GM12891 (cell line): ENCODE measurements around the gene GFOD1.

Experiments used
- POLR2A ChIP-seq: IDR thresholded peaks from 2 replicates; pipeline ENCODE4 v1.6.1; 2011; ENCODE audit warnings: low read depth, low read length, control low read depth
- POLR2AphosphoS5 ChIP-seq: IDR thresholded peaks from 2 replicates; pipeline ENCODE4 v1.6.1; 2011; ENCODE audit warnings: low read depth, low read length, control low read depth

GRCh38 chr6:13342414-13343019 is 144.9 kb downstream of the GFOD1 start:
- TF ChIP-seq POLR2A (no peak), POLR2AphosphoS5 (no peak)
